Dermis microvascular lymphatic vessel endothelial cell (primary cell): ENCODE measurements around the gene GRM8. TPM values are rescaled to one million over a fixed set of nuclear protein-coding genes. Genes with fewer than 3 reads are reported as not detected.

Experiments
- DNase-seq, 2 donors: peaks; one replicate each; pipeline versions ENCODE4 v3.0.0 to v3.0.0-alpha.2; 2010; ENCODE audit warnings: low read depth in 2 of 2
- total RNA-seq: library from RNA; depleted of rRNA; stranded (reverse); fragments of >200 nt; gene quantifications from 2 replicates; pipeline ENCODE4 v1.2.1, GENCODE V29; 2014

GRM8 gene
- total RNA-seq, 1 donor from 2014 or later = not detected

DNA sequence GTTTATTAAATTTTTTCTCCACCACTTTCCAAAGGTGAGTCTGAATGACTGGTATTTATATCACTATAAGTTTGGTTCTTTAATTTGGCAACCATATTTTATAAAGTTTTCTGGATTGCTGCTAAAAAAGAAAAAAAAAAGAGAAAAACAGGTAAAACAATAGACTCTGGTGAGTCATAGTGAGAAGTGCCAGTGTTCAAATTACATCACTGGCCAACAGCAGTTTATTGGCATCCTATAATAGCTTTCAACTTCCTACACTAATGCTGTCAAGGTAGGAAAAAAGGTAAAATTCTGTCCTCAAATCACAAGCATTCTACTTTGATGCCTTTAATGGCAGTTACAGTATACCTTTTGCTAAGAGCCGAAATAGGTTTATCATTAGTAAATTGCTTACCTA is 808.8 kb downstream of the GRM8 start:
- no peak for DNase-seq

- DNase-seq = no peak
Measured at GRCh38 chr7:126442908-126443307, 809.8 kb downstream of the GRM8 start.

DNA sequence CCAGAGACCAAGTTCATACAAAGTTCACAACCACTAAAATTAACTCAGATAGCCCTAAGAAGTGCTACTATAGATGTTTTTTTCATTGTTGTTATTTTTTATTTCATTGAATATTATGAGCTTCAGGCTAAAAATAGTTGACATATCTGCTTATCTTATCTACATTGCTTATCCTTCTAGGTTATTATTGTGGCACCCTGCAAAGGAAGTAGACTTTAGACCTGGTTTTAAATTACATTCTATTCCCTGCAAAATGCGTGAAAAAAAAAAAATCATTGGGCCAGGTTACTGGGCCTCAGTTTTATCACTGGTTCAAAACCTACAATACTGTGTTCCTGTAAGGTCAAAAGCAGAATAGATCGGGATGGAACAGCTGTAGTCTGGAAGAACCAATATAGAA is 811.0 kb downstream of the GRM8 start:
- no peak for DNase-seq

- DNase-seq = no peak
Measured at GRCh38 chr7:126440542-126440941, 812.2 kb downstream of the GRM8 start.

DNA sequence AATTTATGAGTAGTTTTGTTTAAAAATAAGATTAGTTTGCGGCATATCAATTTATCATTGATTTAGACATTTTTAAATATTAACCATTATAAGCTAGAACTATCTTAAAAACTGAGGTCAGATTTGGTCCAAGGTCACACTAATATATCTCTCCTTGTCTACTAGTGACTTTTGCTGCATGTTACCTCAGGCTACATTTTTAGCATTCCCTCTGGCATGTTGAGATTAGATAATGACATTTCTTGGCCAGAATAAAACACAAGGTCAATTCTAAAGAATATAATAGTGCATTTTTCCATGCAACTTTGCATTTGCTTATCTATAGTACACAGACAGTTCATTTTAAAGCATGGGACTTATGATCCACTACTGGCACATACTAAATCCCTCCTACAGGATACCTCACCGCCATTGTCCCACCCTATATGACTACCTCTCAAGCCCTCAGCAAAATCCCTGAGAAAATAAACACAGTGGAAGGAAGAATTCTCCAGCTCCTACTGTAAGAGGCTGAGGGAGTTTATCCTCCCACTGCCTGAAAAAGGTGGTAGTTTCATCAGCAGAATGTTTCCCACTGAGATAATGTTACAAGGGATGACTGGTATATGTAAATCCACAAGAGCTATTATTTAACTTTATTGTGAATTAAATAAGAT is 816.4 kb downstream of the GRM8 start:
- DNase-seq = no peak

DNA sequence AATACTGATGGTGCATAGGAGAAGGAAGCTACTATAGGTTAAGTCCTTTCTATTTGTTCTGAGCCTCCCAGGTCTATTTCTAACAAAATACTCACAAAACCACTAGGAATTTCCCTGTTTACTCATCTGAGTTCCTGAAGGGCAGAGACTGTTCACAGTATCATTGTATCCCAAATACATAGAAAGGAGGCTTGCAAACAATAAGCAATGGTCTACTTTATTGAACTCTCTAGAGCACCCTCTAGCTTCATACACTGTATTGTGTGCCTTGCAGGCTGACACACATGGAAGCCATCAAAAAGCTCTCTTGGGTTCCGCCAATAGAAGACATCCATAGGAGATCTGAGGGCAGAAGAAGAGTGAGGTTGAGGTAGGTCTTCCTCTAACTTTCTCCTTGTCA is 826.1 kb downstream of the GRM8 start:
- DNase-seq = no peak

DNA sequence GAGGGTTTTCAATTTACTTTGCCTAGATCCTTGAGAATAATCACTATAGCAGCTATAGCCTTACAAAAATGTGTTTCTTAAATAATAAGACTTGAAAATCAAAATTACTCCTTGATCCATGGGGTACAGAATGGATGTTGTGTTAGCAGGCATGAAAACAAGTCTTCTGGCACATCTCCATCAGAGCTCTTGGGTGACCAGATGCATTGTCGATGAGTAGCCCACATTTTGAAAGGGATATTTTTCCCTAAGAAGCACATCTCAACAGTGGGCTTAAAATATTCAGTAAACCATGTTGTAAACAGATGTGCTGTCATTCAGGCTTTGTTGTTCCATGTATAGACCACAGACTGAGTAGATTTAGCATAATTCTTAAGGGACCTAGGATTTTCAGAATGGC is 827.8 kb downstream of the GRM8 start:
- DNase-seq = no peak

GRCh38 chr7:126419047-126419446 is 833.7 kb downstream of the GRM8 start:
- DNase-seq = no peak

DNA sequence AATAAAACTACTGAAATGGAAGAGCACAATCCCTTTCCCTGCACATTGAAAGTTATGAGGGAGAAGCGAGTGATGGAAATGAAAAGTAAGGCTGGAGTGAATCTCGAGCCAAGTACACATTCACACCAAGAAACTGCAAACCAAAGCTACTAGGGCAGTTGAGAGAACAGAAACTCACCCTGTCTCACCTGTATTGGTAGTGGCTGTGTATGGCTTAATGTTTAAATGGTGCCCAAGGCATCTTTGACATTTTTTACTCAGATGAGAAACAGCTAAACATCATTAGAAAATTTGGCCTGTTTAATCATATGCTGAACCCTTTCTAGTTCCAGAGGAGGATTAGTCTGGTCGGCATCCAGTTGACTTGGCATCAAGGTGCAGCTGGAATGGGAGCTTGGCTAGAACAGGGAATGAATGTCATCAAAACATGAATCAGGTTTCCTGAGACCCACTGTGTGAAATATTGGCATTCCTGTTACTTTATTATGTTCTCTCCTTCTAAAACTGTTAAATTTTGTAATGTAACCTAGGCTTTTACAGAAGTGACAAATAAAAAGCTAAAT is 840.8 kb downstream of the GRM8 start:
- no peak for DNase-seq

GRCh38 chr7:126411032-126411820 is 841.5 kb downstream of the GRM8 start:
- DNase-seq = no peak

- DNase-seq = no peak
Measured at GRCh38 chr7:126403040-126403439, 849.7 kb downstream of the GRM8 start.

- no peak for DNase-seq
Measured at GRCh38 chr7:126401918-126402317, 850.8 kb downstream of the GRM8 start.

DNA sequence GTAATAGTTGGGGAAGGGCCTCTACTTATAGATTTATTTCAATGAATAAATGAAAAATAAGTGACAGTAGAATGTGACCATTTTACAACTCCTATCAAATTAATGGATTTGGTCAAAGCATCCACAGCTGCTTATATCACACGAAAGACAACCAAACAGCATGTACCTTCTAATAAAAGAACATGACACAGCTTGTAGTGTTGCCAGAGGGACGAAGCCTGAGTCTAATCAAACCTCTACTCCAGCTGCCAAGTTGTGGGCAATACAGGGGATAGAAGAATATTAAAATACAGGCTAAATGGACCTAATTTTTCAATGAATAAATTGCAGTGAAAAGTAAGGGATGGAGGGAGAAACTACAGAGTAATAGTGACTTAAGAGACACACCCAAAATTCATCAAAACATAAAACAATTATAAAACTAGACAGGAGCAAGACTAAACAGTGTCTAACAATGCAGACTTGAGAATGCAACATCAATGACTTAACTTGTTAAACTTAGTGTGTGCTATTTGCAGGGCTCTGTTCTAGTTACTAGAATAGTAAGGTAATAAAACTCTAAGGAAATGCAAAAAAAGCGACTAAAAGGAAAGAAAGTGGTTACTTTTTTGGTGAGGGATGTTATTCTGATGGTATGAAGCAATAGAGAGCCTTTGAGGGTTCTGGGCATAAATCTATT is 853.8 kb downstream of the GRM8 start:
- no peak for DNase-seq

DNA sequence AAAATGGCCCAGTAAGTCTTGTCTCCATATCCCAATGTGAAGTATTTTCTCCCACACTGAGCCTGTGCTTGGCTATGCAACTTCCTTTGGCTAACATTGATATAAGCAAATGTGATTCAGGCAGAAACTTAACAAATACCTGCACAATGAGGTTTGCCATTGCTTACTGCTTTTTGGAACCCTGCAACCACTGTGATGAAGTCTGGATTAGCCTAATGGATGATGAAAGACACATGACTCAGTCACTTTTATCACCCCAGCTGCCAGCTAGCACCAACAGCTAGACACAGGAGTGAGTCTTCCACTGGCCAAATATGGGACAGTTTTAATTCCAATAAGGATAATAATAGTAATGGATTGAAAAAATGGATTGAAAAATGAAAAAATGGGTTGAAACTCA is 854.5 kb downstream of the GRM8 start:
- no peak for DNase-seq

DNA sequence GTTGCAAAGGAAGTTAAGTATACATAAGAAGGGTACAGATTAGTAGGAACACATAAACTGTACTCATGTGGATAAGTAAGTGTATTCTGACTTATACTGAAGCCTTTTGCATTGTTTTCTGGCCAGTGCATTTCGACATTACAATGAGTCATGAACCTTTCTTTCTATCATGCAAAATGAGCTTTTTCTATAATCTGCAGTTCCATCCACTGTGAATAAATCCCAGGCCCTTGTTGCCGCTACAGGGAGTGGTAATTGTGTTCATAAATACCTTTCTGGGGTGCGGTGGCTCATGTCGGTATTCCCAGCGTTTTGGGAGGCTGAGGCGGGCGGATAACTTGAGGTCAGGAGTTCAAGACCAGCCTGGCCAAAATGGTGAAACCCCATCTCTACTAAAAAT is 858.3 kb downstream of the GRM8 start:
- no peak for DNase-seq

Other genes starting within 250 kb of the GRM8 start
- 7.1 and 9.5 TPM in 2 replicates for gene ZNF800, start 139.8 kb upstream of the GRM8 start, total RNA-seq